HUDEP-2 (cell line): ENCODE measurements around the gene ESRRA.

Source experiments
- DNase-seq, 76 experiments: peaks; one replicate each; lab custom pipeline; 2025; ENCODE audit not compliant: unreplicated experiment in 76 of 76; lab: John Stamatoyannopoulos, UW

ESRRA gene

DNA sequence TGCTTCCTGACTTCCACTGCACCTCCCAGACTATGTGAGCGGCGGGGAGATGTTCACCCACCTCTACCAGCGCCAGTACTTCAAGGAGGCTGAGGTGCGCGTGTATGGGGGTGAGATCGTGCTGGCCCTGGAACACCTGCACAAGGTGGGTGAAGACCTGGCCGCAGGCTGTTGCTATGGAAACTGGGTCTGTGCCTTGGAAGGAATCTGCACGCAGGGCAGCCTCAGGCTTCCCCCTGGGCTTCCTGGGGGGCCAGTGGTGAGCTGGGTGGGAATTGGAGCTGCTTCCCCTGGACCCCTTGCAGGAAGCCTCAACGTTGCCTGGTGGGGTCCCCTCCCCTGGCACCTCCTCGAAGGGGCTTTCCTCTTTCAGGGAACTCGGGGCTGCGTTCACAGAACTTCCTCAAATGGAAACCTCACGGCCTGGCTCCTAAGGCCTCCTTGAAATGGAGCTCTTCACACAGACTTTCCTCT is 55.2 kb downstream of the ESRRA start:
- no peak for DNase-seq

DNA sequence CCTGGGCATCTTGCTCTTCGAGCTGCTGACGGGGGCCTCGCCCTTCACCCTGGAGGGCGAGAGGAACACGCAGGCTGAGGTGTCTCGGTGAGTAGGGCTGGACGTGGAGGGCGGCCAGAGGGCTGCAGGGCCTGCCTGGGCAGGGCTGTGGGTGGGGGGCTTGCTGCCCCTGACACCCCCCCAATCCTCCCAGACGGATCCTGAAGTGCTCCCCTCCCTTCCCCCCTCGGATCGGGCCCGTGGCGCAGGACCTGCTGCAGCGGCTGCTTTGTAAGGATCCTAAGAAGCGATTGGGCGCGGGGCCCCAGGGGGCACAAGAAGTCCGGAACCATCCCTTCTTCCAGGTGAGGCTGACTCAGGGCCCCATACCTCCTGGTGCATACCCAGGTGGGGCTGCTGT is 56.3 kb downstream of the ESRRA start:
- DNase-seq = no peak

DNA sequence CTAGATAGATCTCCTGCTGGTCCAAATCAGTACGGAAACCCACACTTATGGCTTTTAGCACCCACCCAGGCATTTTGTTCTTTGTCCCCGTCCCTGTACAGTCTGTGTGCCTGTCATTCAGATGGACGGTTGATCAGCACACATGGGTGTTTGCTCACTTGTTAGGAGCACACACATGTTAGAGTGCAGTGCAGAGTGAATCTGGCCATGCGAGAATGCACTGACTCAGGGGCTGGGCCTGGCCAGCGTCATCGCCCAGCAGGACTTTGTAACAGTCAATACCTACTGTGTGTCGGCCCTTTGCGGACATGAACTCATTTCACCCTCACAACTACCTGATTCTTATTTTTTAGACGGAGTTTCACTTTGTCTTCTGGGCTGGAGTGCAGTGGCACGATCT is 57.0 kb downstream of the ESRRA start:
- DNase-seq = no peak

GRCh38 chr11:64364435-64364834 is 59.1 kb downstream of the ESRRA start:
- no peak for DNase-seq

DNA sequence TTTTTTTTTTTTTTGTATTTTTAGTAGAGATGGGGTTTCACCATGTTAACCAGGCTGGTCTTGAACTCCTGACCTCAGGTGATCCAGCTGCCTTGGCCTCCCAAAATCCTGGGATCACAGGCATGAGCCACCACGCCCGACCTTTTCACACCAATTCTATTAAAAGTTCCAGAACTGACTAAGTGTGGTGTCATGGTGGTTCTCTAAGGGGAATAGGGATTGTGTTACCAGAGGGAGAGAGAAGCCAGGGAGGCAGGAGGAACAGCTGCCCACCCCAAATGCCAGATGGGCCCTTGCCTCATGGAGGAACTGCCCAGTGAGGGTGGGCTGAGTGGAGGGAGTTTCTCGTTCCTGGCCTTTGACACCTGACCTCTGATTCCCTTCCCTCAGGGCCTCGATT is 59.6 kb downstream of the ESRRA start:
- no peak for DNase-seq
